Activated CD8-positive, alpha-beta memory T cell treated with anti-CD3 and anti-CD28 coated beads, Interleukin-2, amount 50 U/mL, for 24 hours (primary cell): ENCODE measurements around the gene SLC49A4.

Experiments
- DNase-seq: peaks from one replicate; pipeline ENCODE4 v3.0.0-alpha.2; 2020; ENCODE audit errors: extremely low read depth

Gene SLC49A4

GRCh38 chr3:122908251-122908650 lies 113.4 kb downstream of the SLC49A4 start:
- DNase-seq, result no peak

GRCh38 chr3:122911901-122912300 lies 117.0 kb downstream of the SLC49A4 start:
- DNase-seq, result no peak

- DNase-seq, result no peak
Observed at GRCh38 chr3:122912772-122913538, 118.1 kb downstream of the SLC49A4 start.

- no peak for DNase-seq
Observed at GRCh38 chr3:122913539-122914100, 118.8 kb downstream of the SLC49A4 start.

GRCh38 chr3:122915300-122916055 lies 120.6 kb downstream of the SLC49A4 start:
- DNase-seq, result no peak

GRCh38 chr3:122916084-122916483 lies 121.2 kb downstream of the SLC49A4 start:
- DNase-seq, result no peak

GRCh38 chr3:122916580-122916979 lies 121.7 kb downstream of the SLC49A4 start:
- no peak for DNase-seq

GRCh38 chr3:122917412-122917811 lies 122.5 kb downstream of the SLC49A4 start:
- no peak for DNase-seq

- no peak for DNase-seq
Observed at GRCh38 chr3:122918576-122919290, 123.9 kb downstream of the SLC49A4 start.

- no peak for DNase-seq
Observed at GRCh38 chr3:122919291-122919610, 124.4 kb downstream of the SLC49A4 start.

GRCh38 chr3:122920986-122921385 lies 126.1 kb downstream of the SLC49A4 start:
- DNase-seq, result no peak

- DNase-seq, result no peak
Observed at GRCh38 chr3:122921791-122922651, 127.2 kb downstream of the SLC49A4 start.

- no peak for DNase-seq
Observed at GRCh38 chr3:122923611-122924010, 128.7 kb downstream of the SLC49A4 start.

- DNase-seq, result no peak
Observed at GRCh38 chr3:122924056-122924455, 129.2 kb downstream of the SLC49A4 start.

- DNase-seq, result no peak
Observed at GRCh38 chr3:122925756-122926155, 130.9 kb downstream of the SLC49A4 start.

GRCh38 chr3:122926322-122926721 lies 131.5 kb downstream of the SLC49A4 start:
- no peak for DNase-seq

- no peak for DNase-seq
Observed at GRCh38 chr3:122926811-122927210, 131.9 kb downstream of the SLC49A4 start.

GRCh38 chr3:122927726-122928125 lies 132.9 kb downstream of the SLC49A4 start:
- no peak for DNase-seq

- no peak for DNase-seq
Observed at GRCh38 chr3:122928396-122929187, 133.7 kb downstream of the SLC49A4 start.
